Activated gamma-delta T cell treated with anti-CD3 and anti-CD28 coated beads, Interleukin-2, amount 50 U/mL, for 16 hours (primary cell): Measurements from ENCODE around the gene BRIP1.

Experiments
- DNase-seq: peaks from one replicate; pipeline ENCODE4 v3.0.0-alpha.2; 2020; ENCODE audit warnings: low read depth

Gene BRIP1

DNA sequence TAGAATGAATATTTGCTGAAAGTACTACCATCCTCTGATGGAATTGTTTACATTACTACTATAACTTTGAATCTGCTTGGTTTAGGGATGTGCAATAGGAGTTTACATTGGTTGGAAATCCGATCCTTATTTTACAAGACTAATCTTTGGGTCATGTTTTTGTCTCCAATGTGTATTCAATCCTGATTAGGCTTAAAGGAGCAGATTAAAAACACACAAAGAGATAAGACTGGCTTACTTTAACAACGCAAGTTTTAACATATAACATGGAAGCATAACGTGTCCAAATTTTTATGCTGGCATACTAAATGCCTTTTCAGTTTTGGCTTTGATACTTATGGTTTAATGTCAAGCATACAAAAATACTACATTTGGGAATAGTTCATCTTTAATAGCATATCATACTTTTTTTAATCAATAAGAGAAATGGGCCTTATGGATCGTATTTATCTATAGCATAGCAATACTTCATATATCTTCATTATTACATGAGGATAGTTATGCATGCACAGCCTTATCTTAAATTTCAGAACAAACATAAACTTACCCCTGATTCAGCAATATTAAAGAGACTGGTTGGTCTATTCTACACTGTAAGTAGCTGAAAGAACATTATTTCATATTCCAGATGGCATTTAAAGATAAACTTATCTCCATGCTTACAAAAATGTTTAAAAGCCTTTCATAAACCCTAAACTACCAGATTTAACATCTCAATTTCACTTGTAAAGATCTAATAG lies 202.4 kb downstream of the BRIP1 start:
- no peak for DNase-seq

DNA sequence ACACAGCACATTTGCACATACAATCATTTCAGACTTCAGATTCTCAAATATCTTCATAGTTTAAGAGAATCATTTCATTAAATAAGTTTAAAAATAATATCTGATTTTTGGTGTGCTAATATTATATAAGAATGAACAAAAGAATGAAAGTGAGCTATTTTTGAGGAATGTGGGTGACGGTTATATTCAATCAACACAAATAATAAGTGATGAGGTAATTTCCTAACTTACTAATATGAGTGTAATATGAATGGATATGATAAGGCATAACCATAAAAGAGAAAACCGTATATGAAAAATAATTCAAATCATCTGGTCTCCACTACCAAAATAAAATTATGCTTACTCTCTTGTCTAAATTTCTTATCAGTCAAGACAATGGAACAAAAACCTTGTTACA lies 203.9 kb downstream of the BRIP1 start:
- no peak for DNase-seq

DNA sequence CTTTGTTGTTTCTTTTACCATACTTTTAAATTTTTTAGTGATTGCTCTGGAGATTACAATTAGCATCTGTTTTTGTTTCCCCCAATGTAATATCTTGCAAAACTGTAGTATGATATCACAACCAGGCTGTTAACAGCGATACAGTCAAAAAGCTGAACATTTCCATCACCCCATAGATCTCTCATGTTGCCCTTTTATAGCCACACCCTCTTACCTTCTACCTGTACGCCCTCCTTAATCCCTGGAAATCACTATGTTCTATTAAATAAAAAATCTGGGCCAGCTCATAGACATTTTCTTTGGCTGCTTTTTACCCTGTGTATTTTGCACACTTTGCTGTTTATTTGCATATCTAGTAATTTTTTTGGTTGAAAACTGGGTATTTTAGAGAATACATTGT lies 205.1 kb downstream of the BRIP1 start:
- no peak for DNase-seq

GRCh38 chr17:61657338-61657737 lies 206.0 kb downstream of the BRIP1 start:
- no peak for DNase-seq

DNA sequence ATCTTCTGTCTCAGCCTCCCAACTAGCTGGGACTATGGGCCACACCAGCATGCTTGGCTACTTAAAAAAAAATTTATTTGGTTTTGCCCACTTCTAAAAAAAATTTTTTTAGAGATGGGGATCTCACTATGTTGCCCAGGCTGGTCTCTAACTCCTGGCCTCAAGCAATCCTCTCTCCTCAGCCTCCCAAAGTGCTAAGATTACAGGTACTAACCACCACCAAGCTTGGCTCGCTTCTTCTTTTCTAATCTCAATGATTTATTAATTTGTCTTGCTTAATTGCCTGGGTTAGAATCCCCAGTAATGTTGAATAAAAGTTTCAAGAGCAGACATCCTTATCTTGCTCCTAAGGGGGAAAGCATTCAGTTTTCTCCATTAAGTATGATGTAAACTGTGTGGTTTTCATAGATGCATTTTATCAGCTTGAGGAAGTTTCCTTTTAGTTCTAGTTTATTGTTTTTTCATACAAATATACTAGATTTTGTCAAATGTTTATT lies 206.6 kb downstream of the BRIP1 start:
- DNase-seq, result no peak

- DNase-seq, result no peak
Observed at GRCh38 chr17:61650749-61651148, 212.6 kb downstream of the BRIP1 start.

- DNase-seq, result no peak
Observed at GRCh38 chr17:61648587-61648986, 214.7 kb downstream of the BRIP1 start.

GRCh38 chr17:61647047-61647446 lies 216.3 kb downstream of the BRIP1 start:
- no peak for DNase-seq

DNA sequence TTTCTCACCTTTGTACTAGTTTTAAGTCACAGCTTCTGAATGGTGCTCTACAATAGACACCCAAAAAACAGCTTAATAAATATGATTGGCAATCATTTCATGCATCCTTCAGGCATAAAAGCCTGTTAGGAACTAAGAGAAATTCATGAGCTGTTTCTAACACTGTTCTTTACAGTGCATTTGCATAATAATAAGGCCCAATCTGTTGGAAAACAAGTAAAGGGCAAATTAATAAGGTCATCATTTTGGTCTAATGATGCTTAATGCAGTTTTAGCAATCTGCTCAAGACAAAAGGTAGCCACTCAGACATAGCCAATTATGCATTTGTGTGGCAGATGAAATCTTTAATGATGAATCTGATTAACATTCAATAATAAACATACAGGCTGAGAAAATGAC lies 216.8 kb downstream of the BRIP1 start:
- no peak for DNase-seq

GRCh38 chr17:61645920-61646319 lies 217.4 kb downstream of the BRIP1 start:
- no peak for DNase-seq

DNA sequence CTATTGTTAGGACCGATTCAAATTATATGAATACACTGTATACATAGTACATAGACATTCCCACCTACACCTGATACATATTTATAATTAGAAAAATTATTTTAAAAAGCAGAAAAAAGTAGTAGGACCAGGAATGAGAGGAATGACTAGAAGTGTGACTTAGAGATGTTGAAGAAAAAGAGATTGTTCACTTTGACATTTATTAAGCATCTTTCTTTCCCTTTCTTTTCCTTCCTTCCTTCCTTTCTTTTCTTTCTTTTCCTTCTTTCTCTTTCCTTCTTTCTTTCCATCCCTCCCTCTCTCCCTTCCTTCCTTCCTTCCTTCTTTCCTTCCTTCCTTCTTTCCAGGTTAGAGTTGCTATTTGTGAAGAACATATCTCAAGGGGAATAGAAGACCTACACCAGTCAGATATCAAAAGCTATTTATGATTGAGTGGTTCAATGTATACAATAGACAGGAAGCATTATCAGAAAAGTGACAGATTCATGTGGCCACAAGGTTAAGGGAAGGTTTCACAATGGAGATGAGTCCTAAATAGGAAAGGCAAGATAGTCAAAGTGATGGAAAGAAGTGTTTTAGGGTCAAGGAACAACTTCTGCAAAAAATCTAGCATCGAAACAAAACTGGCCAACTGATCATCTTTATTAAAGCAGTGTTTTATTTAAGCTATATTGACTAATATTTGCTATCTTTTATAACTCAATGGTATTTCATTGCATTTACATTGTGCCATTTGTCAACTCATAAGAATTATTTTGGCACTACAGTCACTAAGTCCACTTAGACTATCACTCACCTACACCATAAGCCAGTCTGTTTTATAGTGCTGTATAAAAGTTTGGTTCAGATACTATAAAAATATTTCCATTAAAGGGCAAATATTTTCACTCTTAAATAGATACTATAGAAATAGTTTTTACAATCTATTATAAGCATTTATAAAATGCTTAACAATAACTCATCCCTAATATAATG lies 218.2 kb downstream of the BRIP1 start:
- DNase-seq, result no peak

GRCh38 chr17:61642768-61643167 lies 220.6 kb downstream of the BRIP1 start:
- DNase-seq, result no peak

DNA sequence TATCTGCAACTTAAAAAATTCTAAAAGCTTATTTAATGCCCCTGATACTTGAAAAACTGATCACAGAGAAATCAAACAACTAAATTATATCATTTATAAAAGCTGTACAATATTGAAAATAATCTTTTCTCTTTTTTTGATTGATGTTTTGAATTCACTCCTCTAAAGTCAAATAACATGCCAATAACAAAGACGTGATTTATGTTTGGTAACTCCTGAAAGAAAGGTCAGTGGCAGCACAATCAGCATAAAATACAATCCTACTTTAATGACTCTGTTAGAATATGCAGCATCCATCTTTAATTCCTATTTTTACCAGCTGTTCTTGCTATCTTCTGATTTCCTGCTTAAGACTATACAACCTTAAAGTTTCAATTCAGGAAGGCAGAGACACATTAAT lies 221.6 kb downstream of the BRIP1 start:
- no peak for DNase-seq

GRCh38 chr17:61641084-61641483 lies 222.2 kb downstream of the BRIP1 start:
- DNase-seq, result no peak

GRCh38 chr17:61639818-61640217 lies 223.5 kb downstream of the BRIP1 start:
- no peak for DNase-seq

- no peak for DNase-seq
Observed at GRCh38 chr17:61638087-61638486, 225.2 kb downstream of the BRIP1 start.

GRCh38 chr17:61635913-61636432 lies 227.4 kb downstream of the BRIP1 start:
- peak; percentile 4 for DNase-seq

- DNase-seq, result no peak
Observed at GRCh38 chr17:61634942-61635538, 228.3 kb downstream of the BRIP1 start.

- no peak for DNase-seq
Observed at GRCh38 chr17:61634011-61634539, 229.3 kb downstream of the BRIP1 start.

DNA sequence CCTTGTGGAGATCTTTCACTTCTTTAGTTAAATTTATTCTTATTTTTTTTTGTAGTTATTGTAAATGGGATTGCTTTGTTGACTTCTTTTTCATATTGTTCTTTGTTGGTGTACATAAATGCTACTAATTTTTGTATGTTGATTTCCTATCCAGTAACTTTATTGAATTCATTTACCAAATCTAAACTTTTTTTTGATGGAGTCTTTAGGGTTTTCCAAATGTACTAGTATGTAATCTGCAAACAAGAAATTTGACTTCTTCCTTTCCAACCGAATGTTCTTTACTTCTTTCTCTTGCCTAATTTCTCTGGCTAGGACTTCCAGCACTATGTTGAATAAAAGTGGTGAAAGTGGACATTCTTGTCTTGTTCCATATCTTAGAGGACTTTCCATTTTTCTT lies 230.5 kb downstream of the BRIP1 start:
- DNase-seq, result no peak

DNA sequence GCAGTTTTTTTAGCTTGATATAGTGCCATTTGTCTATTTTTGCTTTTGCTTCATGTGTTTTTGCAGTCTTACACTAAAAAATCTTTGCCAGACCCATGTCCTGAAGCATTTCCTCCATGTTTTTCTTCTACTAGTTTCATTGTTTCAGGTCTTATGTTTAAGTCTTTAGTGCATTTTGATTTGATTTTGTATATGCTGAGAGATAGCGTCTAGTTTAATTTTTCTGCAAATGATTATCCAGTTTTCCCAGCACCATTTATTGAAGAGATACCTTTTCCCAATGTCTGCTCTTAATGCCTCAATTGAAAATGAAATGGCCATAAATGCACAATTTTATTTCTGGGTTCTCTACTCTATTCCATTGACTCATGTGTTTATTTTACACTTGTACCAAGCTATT lies 231.5 kb downstream of the BRIP1 start:
- no peak for DNase-seq
